ENCODE data around the gene TEX2. TPM values are rescaled to one million over a fixed set of nuclear protein-coding genes. Genes with fewer than 3 reads are reported as not detected.

The TEX2 gene
- total and polyA plus RNA-seq, 2 donors, result 18.6 to 20.3 TPM

GRCh38 chr17:64259922-64260321 lies 3.1 kb downstream of the TEX2 start:
- H3K36me3 ChIP-seq (ENCODE audit: insufficient read depth), result no peaks in the 10 kb centered on the region
- H3K4me3 ChIP-seq (ENCODE audit: low read depth, low read length), result no peak overlapping the region
- no peak for DNase-seq (ENCODE audit: extremely low spot score)
- no peaks in the 10 kb centered on the region for H3K4me1 ChIP-seq (ENCODE audit: insufficient read depth)
- WGBS, result 52% methylated on average over 3 of the region's 3 CpGs
- H3K27ac ChIP-seq (ENCODE audit: low read depth), result no peak overlapping the region

GRCh38 chr17:64259426-64259825 lies 3.6 kb downstream of the TEX2 start:
- no peak overlapping the region for H3K4me3 ChIP-seq (ENCODE audit: low read depth, low read length)
- WGBS, result 89% methylated on average over 3 of the region's 3 CpGs
- DNase-seq (ENCODE audit: extremely low spot score), result no peak
- H3K4me1 ChIP-seq (ENCODE audit: insufficient read depth), result no peaks in the 10 kb centered on the region
- H3K27ac ChIP-seq (ENCODE audit: low read depth), result no peak overlapping the region
- H3K36me3 ChIP-seq (ENCODE audit: insufficient read depth), result no peaks in the 10 kb centered on the region

GRCh38 chr17:64256913-64257807 lies 5.9 kb downstream of the TEX2 start:
- H3K36me3 ChIP-seq (ENCODE audit: insufficient read depth), result no peaks in the 10 kb centered on the region
- 84% methylated on average over 9 of the region's 9 CpGs for WGBS
- no peak overlapping the region for H3K4me3 ChIP-seq (ENCODE audit: low read depth, low read length)
- no peak overlapping the region for H3K27ac ChIP-seq (ENCODE audit: low read depth)
- DNase-seq (ENCODE audit: extremely low spot score), result no peak
- no peaks in the 10 kb centered on the region for H3K4me1 ChIP-seq (ENCODE audit: insufficient read depth)

GRCh38 chr17:64255764-64256163 lies 7.3 kb downstream of the TEX2 start:
- no peak for DNase-seq (ENCODE audit: extremely low spot score)
- Histone ChIP-seq H3K4me1 (ENCODE audit: insufficient read depth) (no peaks in the 10 kb centered on the region), H3K27ac (ENCODE audit: low read depth) (no peak overlapping the region), H3K4me3 (ENCODE audit: low read depth, low read length) (no peak overlapping the region), H3K36me3 (ENCODE audit: insufficient read depth) (no peaks in the 10 kb centered on the region)
- 96% methylated on average over 6 of the region's 6 CpGs for WGBS

GRCh38 chr17:64254755-64255154 lies 8.3 kb downstream of the TEX2 start:
- 91% methylated on average over 2 of the region's 2 CpGs for WGBS

GRCh38 chr17:64253470-64253869 lies 9.6 kb downstream of the TEX2 start:
- 75% methylated on average over 5 of the region's 5 CpGs for WGBS
- Histone ChIP-seq H3K27ac (ENCODE audit: low read depth) (no peak overlapping the region), H3K4me1 (ENCODE audit: insufficient read depth) (no peaks in the 10 kb centered on the region), H3K36me3 (ENCODE audit: insufficient read depth) (no peaks in the 10 kb centered on the region), H3K4me3 (ENCODE audit: low read depth, low read length) (no peak overlapping the region)
- DNase-seq (ENCODE audit: extremely low spot score), result no peak

More at GRCh38 chr17:64254755-64255154, 8.3 kb downstream of the TEX2 start:
- no peak for DNase-seq (ENCODE audit: extremely low spot score)
- Histone ChIP-seq H3K27ac (ENCODE audit: low read depth) (no peak overlapping the region), H3K4me1 (ENCODE audit: insufficient read depth) (no peaks in the 10 kb centered on the region), H3K36me3 (ENCODE audit: insufficient read depth) (no peaks in the 10 kb centered on the region), H3K4me3 (ENCODE audit: low read depth, low read length) (no peak overlapping the region)

DNA sequence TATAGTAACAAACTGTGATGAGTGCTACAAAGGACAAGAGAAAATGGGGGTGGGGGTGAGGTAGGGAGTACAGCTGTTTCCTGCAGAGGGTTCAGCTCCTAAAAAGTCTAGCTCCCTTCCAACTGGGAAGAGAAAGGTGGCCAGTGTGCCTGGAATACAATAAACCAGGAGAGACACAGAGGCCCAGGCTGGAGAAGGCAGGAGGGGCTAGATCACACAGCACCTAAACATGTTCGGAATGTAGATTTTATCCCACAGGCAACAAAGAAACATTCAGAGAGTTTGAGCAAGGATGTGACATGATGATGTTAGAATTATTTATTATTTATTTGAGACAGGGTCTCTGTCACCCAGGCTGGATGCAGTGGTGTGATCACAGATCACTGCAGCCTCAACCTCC lies 10.2 kb downstream of the TEX2 start:
- H3K4me3 ChIP-seq (ENCODE audit: low read depth, low read length), result no peak overlapping the region
- 93% methylated on average over 1 of the region's 1 CpG for WGBS
- no peaks in the 10 kb centered on the region for H3K36me3 ChIP-seq (ENCODE audit: insufficient read depth)
- no peak for DNase-seq (ENCODE audit: extremely low spot score)
- no peaks in the 10 kb centered on the region for H3K4me1 ChIP-seq (ENCODE audit: insufficient read depth)
- no peak overlapping the region for H3K27ac ChIP-seq (ENCODE audit: low read depth)

DNA sequence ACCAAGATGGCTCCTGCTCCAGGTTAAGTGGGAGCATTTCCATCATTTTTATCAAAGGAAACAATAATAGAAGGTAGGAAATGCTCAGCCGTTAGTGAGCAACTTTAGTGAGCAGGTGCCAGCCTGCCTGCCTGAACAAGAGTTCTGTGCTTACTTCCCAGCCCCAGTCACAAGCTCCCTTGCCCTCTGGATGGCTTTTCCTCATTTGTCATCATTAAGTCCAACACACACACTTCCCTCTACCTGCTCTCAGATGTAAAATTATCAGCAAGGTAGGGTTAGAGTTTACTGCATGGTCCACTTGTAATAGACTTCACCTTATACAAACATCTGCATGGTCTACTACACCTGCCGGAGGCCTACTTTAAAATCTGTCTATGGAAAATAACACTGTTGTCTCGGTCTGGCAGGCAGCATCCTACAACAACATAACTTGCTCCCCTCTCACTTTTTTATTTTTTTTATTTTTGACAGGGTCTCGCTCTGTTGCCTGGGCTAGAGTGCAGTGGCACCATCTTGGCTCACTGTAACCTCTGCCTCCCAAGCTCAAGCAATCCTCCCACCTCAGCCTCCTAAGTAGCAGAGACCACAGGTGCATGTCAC lies 12.7 kb downstream of the TEX2 start:
- 97% methylated on average over 4 of the region's 4 CpGs for WGBS
- no peak for DNase-seq (ENCODE audit: extremely low spot score)
- H3K4me1 ChIP-seq (ENCODE audit: insufficient read depth), result no peaks in the 10 kb centered on the region
- H3K27ac ChIP-seq (ENCODE audit: low read depth), result no peak overlapping the region
- H3K36me3 ChIP-seq (ENCODE audit: insufficient read depth), result no peaks in the 10 kb centered on the region
- H3K4me3 ChIP-seq (ENCODE audit: low read depth, low read length), result no peak overlapping the region

- Histone ChIP-seq H3K4me3 (ENCODE audit: low read depth, low read length) (no peak overlapping the region), H3K36me3 (ENCODE audit: insufficient read depth) (no peaks in the 10 kb centered on the region), H3K4me1 (ENCODE audit: insufficient read depth) (no peaks in the 10 kb centered on the region), H3K27ac (ENCODE audit: low read depth) (no peak overlapping the region)
- DNase-seq (ENCODE audit: extremely low spot score), result no peak
- WGBS, result 91% methylated on average over 1 of the region's 1 CpG
These were observed 15.2 kb downstream of the TEX2 start for GRCh38 chr17:64247836-64248235.

DNA sequence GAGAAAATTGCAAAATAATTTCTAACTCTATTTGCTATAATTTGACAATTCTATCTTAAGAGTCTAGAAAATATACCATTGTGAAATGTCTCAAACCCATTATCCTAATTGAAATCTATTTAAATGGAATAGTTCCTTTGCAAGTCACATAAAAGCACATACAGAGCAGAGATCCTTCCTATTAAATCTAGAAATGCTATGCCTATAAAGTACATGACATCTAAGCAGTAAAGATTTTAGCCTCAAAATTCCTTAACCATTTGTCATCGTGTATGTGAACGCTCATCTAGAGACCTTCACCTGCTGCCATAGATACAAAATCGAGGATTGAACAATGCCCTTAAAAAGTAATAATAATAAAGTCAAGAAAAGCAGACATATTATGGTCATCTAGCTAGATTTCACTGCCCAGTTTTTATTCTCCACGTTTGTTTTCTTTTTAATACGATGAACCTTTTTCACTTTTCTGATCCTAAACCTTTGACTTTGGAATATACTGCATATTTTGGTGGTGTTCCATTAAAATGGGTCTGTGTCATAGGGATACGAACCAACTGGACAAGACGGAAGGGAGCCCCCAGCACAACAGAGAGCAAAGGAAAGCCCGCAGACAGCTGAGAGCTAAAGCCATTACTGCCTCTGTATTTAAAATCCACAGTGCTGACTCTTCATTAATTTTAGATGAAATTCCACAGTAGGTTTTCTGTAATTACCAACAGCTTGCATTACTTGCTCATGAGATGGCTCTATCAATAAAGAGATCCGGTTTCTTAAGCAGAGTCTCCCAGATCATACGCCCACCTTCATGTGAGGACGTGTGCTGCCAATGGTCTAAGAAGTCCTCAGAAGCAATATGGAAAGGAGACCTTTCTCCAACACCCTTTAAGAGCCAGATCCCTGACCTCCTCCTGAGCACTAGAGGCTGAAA lies 17.6 kb downstream of the TEX2 start:
- no peak for DNase-seq (ENCODE audit: extremely low spot score)

DNA sequence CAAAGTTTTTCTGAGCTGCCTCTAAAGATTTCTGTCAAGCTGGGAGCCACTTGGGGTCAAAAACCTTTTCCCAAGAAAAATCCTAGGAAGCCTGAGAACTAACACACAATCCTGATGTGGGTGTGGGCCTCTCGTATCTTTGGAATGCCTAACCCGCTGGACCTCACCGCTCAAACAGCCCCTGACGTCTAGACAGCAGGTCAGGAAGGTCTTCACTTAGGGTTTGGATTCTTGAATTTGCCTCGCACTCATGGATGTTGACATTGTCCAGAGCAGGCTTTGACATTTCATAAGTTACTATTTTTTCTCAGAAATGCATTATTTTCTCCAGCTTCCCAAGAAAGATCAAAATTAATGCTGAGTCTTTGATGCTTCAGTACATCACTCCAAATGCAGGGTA lies 18.9 kb downstream of the TEX2 start:
- WGBS, result 81% methylated on average over 5 of the region's 5 CpGs
- no peak for DNase-seq (ENCODE audit: extremely low spot score)
- no peak overlapping the region for H3K27ac ChIP-seq (ENCODE audit: low read depth)

More for the DNA sequence above, 17.6 kb downstream of the TEX2 start:
- Histone ChIP-seq H3K27ac (ENCODE audit: low read depth) (no peak overlapping the region), H3K4me1 (ENCODE audit: insufficient read depth) (no peaks in the 10 kb centered on the region), H3K36me3 (ENCODE audit: insufficient read depth) (no peaks in the 10 kb centered on the region), H3K4me3 (ENCODE audit: low read depth, low read length) (no peak overlapping the region)
- 88% methylated on average over 11 of the region's 11 CpGs for whole genome bisulfite sequencing

GRCh38 chr17:64243340-64243739 lies 19.7 kb downstream of the TEX2 start:
- H3K27ac ChIP-seq (ENCODE audit: low read depth), result no peak overlapping the region
- no peak for DNase-seq (ENCODE audit: extremely low spot score)
- H3K4me3 ChIP-seq (ENCODE audit: low read depth, low read length), result no peak overlapping the region
- H3K4me1 ChIP-seq (ENCODE audit: insufficient read depth), result no peaks in the 10 kb centered on the region
- 97% methylated on average over 2 of the region's 2 CpGs for WGBS
- no peaks in the 10 kb centered on the region for H3K36me3 ChIP-seq (ENCODE audit: insufficient read depth)

More for the DNA sequence above, 18.9 kb downstream of the TEX2 start:
- Histone ChIP-seq H3K36me3 (ENCODE audit: insufficient read depth) (no peaks in the 10 kb centered on the region), H3K4me1 (ENCODE audit: insufficient read depth) (no peaks in the 10 kb centered on the region), H3K4me3 (ENCODE audit: low read depth, low read length) (no peak overlapping the region)

DNA sequence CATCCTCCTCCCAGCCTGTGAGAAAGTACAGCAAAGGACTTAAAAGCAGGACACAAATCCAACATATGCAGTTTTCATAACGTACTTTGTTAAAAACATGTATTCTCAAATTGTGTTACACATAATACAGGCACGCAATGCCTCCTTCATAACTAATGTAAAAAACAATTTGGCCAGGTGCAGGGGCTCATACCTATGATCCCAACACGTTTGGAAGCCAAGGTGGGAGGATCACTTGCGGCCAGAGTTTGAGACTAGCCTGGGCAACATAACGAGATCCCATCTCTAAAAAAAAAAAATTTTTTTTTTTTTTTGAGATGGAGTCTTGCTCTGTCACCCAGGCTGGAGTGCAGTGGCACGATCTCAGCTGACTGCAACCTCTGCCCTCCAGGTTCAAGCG lies 20.4 kb downstream of the TEX2 start:
- no peak overlapping the region for H3K4me3 ChIP-seq (ENCODE audit: low read depth, low read length)
- DNase-seq (ENCODE audit: extremely low spot score), result no peak
- H3K36me3 ChIP-seq (ENCODE audit: insufficient read depth), result no peaks in the 10 kb centered on the region
- H3K4me1 ChIP-seq (ENCODE audit: insufficient read depth), result no peaks in the 10 kb centered on the region
- no peak overlapping the region for H3K27ac ChIP-seq (ENCODE audit: low read depth)
- 97% methylated on average over 7 of the region's 7 CpGs for WGBS

Data from urinary bladder (tissue), 4 donors.